H1 (cell line): ENCODE measurements around the gene PROZ. TPM values are rescaled to one million over a fixed set of nuclear protein-coding genes. Genes with fewer than 3 reads are reported as not detected.

Experiments used
- polyA plus RNA-seq, 7 experiments: library from polyadenylated mRNA; depleted of rRNA in 3 of 7; stranded (reverse) in 5 of 7; unstranded in 2 of 7; fragments of >200 nt in 5 of 7; fragments of 200-250 nt in 2 of 7; gene quantifications; 1 replicate in 5 of 7; 2 replicates in 1 of 7; 4 replicates in 1 of 7; pipeline versions ENCODE4 v1.2.1 to v1.2.3, GENCODE V29; 2011 to 2013; ENCODE audit warnings: missing spikeins in 2 of 7, mixed read lengths in 2 of 7
- total RNA-seq: library from RNA; stranded (reverse); fragmentation: NEBNext Ultra II Directional; extraction: Animal tissue kit (Norgen Biotek cat#: 25700); gene quantifications from 2 replicates; pipeline ENCODE4 v1.2.1, GENCODE V29; 2021
- TF ChIP-seq, protein P1 (sequence below): fragments of 300-600 bp; sonication (generic); IDR thresholded peaks from 2 replicates; pipeline ENCODE4 v1.7.1; 2012; ENCODE audit warnings: low read length, moderate library complexity, mild to moderate bottlenecking, inconsistent platforms; ENCODE audit not compliant: insufficient replicate concordance

The PROZ gene
- total and polyA plus RNA-seq, 2 of the 8 experiments (the other 6 are each of a cell fraction or from before 2014, with no cell fraction given), result not detected

DNA sequence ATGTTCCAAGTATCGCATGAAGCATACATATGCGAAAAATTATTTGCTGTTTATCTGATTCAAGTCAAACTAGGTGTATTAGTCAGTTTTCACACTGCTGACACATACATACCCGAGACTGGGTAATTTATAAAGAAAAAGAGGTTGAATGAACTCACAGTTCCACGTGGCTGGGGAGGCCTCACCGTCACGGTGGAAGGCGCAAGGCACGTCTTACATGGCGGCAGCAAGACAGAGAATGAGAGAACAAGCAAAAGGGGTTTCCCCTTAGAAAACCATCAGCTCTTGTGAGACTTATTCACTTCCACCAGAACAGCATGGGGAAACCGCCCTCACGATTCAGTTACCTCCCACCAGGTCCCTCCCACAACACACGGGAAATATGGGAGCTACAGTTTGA is 13.0 kb upstream of the PROZ start (continued):
- TF ChIP-seq, protein P1, sequence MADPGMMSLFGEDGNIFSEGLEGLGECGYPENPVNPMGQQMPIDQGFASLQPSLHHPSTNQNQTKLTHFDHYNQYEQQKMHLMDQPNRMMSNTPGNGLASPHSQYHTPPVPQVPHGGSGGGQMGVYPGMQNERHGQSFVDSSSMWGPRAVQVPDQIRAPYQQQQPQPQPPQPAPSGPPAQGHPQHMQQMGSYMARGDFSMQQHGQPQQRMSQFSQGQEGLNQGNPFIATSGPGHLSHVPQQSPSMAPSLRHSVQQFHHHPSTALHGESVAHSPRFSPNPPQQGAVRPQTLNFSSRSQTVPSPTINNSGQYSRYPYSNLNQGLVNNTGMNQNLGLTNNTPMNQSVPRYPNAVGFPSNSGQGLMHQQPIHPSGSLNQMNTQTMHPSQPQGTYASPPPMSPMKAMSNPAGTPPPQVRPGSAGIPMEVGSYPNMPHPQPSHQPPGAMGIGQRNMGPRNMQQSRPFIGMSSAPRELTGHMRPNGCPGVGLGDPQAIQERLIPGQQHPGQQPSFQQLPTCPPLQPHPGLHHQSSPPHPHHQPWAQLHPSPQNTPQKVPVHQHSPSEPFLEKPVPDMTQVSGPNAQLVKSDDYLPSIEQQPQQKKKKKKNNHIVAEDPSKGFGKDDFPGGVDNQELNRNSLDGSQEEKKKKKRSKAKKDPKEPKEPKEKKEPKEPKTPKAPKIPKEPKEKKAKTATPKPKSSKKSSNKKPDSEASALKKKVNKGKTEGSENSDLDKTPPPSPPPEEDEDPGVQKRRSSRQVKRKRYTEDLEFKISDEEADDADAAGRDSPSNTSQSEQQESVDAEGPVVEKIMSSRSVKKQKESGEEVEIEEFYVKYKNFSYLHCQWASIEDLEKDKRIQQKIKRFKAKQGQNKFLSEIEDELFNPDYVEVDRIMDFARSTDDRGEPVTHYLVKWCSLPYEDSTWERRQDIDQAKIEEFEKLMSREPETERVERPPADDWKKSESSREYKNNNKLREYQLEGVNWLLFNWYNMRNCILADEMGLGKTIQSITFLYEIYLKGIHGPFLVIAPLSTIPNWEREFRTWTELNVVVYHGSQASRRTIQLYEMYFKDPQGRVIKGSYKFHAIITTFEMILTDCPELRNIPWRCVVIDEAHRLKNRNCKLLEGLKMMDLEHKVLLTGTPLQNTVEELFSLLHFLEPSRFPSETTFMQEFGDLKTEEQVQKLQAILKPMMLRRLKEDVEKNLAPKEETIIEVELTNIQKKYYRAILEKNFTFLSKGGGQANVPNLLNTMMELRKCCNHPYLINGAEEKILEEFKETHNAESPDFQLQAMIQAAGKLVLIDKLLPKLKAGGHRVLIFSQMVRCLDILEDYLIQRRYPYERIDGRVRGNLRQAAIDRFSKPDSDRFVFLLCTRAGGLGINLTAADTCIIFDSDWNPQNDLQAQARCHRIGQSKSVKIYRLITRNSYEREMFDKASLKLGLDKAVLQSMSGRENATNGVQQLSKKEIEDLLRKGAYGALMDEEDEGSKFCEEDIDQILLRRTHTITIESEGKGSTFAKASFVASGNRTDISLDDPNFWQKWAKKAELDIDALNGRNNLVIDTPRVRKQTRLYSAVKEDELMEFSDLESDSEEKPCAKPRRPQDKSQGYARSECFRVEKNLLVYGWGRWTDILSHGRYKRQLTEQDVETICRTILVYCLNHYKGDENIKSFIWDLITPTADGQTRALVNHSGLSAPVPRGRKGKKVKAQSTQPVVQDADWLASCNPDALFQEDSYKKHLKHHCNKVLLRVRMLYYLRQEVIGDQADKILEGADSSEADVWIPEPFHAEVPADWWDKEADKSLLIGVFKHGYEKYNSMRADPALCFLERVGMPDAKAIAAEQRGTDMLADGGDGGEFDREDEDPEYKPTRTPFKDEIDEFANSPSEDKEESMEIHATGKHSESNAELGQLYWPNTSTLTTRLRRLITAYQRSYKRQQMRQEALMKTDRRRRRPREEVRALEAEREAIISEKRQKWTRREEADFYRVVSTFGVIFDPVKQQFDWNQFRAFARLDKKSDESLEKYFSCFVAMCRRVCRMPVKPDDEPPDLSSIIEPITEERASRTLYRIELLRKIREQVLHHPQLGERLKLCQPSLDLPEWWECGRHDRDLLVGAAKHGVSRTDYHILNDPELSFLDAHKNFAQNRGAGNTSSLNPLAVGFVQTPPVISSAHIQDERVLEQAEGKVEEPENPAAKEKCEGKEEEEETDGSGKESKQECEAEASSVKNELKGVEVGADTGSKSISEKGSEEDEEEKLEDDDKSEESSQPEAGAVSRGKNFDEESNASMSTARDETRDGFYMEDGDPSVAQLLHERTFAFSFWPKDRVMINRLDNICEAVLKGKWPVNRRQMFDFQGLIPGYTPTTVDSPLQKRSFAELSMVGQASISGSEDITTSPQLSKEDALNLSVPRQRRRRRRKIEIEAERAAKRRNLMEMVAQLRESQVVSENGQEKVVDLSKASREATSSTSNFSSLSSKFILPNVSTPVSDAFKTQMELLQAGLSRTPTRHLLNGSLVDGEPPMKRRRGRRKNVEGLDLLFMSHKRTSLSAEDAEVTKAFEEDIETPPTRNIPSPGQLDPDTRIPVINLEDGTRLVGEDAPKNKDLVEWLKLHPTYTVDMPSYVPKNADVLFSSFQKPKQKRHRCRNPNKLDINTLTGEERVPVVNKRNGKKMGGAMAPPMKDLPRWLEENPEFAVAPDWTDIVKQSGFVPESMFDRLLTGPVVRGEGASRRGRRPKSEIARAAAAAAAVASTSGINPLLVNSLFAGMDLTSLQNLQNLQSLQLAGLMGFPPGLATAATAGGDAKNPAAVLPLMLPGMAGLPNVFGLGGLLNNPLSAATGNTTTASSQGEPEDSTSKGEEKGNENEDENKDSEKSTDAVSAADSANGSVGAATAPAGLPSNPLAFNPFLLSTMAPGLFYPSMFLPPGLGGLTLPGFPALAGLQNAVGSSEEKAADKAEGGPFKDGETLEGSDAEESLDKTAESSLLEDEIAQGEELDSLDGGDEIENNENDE, result no peak
